ENCODE measurements around the gene ASCC2.
A peak's percentile ranks its signal among the peaks of the same experiment; 100 is the strongest.
"Not testable (repeated sequence)": the region's sequence is repeated elsewhere in the genome, so short reads cannot be mapped to it uniquely, and the experiment has no call there.

The ASCC2 gene, protein sequence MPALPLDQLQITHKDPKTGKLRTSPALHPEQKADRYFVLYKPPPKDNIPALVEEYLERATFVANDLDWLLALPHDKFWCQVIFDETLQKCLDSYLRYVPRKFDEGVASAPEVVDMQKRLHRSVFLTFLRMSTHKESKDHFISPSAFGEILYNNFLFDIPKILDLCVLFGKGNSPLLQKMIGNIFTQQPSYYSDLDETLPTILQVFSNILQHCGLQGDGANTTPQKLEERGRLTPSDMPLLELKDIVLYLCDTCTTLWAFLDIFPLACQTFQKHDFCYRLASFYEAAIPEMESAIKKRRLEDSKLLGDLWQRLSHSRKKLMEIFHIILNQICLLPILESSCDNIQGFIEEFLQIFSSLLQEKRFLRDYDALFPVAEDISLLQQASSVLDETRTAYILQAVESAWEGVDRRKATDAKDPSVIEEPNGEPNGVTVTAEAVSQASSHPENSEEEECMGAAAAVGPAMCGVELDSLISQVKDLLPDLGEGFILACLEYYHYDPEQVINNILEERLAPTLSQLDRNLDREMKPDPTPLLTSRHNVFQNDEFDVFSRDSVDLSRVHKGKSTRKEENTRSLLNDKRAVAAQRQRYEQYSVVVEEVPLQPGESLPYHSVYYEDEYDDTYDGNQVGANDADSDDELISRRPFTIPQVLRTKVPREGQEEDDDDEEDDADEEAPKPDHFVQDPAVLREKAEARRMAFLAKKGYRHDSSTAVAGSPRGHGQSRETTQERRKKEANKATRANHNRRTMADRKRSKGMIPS

DNA sequence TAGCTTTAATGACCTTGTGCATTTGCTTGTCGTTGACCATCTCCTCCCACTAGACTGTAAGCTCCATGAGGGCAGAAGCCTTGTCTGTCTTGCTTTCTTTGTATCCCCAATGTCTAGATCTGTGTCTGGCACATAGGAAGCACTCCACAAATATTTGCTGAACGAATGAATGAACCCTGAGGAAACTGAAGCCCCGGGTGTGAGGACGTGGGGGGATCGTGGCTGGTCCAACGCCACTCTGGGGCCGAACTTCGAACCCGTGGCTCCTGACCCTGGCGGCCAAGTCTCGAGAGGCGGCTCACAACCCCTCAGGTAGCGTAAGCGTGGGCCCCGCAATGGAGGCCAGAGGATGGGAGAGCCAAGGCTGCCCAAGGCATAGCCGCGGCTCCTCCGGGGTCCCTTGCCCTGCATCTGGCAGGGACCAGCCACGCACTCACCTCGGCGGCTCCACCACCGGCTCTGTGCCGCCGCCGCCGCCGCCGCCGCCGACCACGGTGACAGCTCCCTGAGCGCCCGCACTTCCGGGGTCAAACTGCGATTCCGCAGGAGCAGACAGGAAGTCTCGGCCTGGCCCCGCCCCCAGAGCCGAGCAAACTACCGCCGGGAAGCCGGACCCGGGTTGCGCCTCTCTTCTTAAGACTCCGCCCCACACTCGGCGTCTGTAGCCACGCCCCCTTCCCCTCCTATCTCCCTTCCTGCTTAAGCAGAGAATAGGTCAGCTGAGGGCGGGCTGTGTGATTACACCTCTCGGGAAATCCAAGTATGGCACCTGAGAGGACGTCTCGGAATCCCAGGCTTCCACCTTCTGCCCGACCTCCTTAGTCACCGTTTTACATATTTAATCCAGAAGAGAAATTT is at the start of gene ASCC2:
TSS of gene ASCC2 (minus strand) at position 534 of the 858 bp plus-strand sequence. CDS start 5,949 bp downstream, outside the sequence.
- peak; percentile 97 for DNase-seq (ENCODE audit: low spot score)

DNA sequence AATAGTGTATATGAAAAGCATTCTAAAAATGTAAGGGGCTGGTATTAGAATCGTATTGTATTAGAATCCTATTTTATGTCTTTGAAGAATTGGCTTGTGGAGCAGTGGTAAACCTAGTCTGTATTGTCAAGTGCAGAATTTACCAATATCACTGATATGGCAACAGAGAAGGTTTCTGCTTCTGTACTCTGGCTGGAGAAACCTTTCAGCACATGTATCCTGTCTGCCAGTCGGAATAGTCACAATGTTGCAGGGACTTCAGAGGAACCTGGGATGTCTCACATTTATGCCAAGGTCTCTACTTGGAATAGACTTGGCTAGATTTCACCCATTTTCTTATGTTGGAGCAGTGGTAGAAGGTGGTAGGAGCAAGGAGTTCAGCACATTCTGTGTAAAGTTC is 49.3 kb upstream of the ASCC2 start:
- DNase-seq (ENCODE audit: low spot score) = no peak

DNA sequence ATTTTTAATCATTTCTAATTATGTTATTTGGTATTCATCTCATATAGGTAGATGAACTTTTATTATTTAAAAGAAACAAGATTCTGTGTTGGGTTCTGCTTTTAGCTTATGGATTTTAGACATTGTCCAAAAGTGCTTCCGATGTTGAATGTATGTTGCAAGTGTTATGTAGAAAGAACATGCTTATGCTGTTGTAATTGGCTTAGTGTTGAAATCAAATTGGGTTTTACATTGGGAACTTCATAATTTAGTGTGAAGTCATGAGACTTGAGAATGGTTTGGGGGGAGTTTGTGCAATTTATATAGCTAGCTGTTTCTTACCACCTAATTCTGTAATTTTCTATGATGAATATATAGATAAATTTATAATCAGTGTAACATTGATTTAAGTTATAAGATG is 48.5 kb upstream of the ASCC2 start:
- no peak for DNase-seq (ENCODE audit: low spot score)

DNA sequence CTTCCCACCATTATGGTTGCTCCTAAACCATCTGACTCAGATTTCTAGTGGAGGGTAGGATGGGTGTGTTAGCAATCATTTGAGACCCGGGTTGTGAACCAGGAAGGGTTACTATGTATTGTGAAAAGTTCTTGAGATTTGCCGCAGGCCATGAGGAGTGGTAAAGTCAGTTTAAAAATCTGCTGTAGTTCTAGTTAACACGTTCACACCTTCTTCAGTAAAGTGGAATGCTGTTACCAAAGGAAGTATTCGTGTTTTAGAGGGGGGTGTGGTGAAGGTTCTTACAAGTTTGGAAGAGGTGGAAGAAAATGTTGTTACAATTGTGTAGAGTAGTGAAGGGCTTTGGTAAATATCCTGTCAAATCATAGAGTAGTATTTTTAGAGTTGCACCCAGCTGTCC is 47.5 kb upstream of the ASCC2 start:
- DNase-seq (ENCODE audit: low spot score) = no peak

DNA sequence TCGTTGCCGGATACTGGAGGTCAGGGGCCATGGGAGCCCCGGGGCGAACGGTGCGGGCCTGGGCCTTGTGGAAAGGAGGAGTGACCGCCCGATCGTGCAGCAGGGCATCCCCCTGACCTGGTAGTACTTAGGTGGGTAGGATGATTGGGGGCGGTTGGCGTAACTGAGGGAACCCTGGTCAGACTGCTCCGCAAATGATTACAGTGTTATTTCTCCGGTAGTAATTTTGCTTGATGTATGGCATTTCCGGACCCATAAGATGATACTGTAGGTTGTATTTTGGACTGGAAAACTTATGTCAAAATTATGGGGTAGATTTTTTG is 45.7 kb upstream of the ASCC2 start:
- DNase-seq (ENCODE audit: low spot score) = peak; percentile 22

DNA sequence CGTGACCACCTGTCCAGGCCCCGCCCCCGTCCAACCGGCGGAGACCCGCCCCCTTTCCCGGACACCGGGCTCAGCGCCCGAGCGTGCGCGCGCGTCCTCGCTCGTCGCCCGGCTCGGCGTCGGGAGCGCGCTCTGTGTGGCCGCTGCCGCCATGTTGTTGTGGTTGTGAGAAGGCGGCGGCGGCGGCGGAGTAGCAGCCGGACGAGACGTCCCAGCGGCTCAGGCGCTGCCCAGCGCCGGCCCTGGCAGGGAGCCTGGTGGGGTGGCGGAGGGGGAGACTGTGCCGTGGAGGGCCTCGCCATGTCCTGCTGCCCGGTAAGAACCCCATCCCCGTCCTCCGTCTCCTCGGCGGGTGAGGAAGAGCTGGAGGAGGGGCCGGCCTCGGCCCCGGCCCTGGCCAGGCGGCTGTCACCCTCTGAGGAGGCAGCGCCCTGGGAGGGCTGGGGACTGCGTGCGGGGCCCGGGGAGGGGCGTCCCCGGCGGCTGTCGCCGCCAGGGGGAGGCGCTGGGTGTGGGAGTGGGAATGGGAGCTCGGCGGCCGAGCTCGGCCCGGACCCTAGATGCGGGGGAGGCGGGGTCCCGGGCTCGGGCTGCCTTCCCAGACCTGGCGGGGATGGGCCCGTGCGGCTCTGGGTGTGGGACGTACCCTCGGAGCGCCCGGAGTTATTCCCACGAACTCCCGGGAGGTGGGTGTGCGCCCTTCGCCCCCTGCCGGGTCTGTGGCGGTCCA is 45.1 kb upstream of the ASCC2 start, which contains the start of gene MTMR3:
TSS of gene MTMR3 (plus strand) at position 130 of the 730 bp plus-strand sequence. CDS start 87,886 bp downstream, outside the sequence.
- DNase-seq (ENCODE audit: low spot score) = peak; percentile 92

DNA sequence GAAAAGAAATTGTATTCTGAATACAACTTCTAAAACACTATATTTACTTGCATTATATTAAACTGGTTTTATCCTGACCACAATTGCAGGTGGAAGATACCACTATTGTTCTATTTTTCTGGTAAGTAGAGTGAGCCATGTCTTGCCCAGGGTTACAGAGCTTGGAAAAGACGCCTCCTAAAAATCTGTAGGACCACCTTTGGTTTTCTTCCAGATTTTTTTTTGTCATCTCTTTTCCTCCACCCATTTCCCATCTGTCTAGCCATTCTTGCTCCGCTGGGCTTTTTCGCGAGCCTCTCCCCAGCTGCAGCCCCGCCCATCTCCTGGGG is 44.6 kb upstream of the ASCC2 start:
- DNase-seq (ENCODE audit: low spot score) = no peak

DNA sequence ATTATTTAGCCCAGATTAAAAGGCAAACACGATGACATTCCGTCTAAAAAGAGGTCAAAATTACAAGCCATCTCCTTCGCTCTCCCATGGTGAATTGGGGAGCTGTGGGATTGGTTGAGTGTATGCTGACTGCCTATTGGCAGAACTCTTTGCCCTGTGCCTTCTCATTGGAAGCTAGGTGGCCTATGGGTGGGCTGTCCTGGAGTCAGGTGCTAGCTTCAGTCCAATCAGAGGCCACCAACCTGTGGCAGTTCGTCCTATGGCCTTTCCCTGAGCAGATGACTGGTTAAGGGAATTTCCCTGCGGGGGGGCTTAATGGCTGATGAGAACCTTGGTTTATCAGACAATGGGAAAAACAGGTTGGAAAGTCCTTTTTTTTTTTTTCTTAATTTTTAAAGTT is 41.7 kb upstream of the ASCC2 start:
- DNase-seq (ENCODE audit: low spot score) = peak; percentile 71

DNA sequence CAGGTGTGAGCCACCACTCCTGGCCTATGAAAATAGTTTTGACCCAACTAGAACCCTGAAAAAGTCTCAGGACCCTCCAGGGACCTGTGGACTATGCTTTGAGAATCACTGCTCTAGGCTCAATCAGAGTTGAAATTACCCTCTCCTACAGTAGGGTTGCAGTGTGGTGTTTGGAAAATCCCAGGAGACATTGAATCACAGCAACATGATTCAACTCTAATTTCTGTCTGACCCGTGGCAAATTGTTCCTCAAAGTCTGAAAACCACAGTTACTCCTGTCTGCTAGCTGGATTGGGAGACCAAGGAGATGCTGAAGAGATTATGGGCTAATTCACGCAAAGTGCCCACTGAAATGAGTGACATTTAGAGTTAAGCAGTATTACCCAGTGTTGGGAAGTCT is 39.5 kb upstream of the ASCC2 start:
- DNase-seq (ENCODE audit: low spot score) = no peak

DNA sequence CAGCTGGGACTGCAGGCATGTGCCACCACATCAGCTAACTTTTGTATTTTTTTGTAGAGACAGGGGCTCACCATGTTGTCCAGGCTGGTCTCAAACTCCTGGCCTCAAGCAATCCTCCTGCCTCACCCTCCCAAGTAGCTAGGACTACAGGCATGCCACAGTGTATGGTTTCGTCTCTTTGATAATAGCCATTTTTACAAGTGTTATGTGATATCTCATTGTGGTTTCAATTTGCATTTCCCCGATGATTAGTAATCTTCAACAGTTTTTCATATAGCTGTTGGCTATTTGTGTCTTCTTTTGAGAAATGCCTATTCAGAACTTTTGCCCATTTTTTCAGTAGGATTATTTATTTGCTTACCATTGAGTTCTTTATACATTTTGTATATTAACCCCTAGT is 35.9 kb upstream of the ASCC2 start:
- no peak for DNase-seq (ENCODE audit: low spot score)

DNA sequence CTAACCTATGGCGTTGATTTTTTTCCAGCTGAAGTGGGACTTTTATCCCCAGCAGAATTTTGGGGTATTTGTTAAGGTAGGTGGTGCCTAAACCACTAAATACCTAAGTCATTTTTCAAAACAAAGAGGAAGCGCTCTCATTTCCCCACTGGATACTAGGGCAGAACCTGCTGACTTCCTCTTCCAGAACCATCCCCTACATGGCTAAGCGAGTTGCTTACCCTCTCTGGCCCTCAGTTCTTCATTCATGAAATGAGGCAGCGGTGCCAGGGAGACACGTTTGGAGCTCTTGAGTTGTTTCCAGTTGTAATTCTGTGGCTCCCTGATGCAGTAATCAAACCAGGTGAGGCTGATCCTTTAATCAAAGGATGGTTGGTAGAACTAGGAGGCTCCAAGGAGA is 34.9 kb upstream of the ASCC2 start:
- DNase-seq (ENCODE audit: low spot score) = no peak

DNA sequence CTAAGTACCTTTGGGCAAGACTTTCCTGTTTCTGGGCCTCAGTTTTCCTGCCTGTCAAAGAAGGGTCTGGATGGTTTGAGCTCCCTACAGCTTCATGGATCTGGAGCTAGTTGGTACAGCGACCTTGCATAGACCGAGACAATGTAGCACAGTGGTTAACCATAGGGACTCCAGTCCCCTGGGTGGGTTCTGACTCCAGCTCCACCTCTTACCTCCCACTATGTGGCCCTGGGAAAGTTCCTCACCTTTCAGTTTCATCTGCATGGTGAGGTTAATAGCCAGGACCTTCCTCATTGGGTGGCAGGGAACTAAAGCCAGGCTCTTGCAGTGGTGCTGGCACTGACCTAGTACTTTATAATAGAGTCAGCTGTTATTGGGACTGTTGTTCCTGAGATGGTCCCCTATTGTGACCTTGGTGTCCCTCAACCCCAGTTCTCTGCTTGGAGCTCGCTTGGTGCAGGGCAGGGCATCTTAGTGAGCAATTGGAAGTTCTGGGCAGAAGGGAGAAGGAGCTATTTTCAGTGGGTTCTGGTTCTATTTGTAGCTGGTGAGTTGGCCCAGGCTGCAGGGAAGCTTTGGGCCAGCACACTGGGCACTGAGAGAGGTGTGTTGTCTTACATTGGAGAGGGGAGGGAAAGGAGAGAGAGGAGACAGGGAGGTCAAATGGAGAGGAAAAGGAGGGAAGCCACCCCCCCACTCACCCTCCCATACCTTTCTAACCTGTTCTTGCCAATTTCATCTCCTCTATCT is 34.2 kb upstream of the ASCC2 start:
- no peak for DNase-seq (ENCODE audit: low spot score)

DNA sequence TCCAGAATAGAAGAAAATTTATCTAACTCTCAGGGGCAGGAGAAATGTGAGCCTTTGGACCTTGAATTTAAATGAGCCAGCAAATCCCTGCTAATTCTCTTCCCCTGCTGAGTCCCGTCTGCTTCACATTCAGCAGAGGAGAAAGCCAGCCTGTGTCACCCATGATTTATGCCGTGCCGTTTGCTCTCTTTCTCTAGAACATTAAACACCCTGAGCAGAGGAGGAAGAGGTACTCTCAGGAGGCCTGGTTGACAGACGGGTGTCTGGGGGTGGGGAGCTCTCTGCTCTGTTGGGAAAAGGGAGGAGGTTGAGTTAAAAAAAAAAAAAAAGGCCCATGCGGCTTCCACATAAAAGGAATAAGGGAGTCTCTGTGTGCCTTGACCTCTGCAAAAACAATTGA is 33.6 kb upstream of the ASCC2 start:
- no peak for DNase-seq (ENCODE audit: low spot score)

DNA sequence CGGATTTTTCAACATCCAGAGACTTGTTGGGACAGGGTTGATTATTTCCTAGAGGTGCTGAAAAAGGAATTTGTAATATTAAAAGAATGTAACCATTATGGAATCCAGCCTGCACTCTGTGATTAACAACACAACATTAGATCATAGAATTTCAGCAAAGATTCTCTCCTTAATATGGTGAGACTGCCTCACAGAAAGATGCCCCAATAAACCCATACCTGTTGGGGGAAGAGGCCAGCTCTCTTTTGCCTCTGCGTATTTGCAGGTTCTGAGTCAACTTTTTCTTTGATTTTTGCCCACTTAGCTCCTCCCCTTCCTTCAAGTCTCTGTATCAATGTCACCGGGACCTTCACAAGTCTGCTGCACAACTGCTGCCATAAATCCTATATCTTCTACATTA is 32.5 kb upstream of the ASCC2 start:
- no peak for DNase-seq (ENCODE audit: low spot score)

DNA sequence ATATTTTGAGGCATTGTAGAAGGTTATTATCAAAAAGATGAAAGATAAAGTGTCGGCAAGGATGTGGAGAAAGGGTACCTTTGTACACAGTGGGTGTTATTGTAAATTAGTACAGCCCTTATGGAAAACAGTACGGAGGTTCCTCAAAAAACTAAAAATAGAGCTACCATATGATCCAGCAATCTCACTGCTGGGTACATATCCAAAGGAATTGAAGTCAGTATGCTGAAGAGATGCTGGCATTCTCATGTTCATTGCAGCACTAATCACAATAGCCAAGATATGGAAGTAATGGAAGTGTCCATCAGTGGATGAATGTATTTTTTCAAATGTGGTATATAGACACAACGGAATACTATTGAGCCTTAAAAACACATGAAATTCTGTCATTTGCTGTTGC is 29.8 kb upstream of the ASCC2 start:
- no peak for DNase-seq (ENCODE audit: low spot score)

DNA sequence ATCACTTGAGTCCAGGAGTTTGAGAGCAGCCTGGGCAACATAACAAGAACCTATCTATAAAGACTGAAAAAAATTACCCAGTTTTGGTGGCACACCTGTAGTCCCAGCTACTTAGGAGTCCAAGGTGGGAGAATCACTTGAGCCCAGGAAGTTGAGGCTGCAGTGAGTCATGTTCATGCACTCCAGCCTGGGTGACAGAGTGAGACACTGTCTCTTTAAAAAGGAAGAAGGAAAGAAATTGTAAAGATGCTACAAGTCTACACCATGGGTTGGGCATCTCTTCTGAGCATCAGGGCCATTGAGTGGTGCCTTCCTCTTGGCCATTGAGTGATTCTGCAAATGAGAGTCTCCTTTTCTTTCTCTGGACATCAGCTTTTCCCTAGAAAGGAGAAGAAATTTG is 29.2 kb upstream of the ASCC2 start:
- DNase-seq (ENCODE audit: low spot score) = no peak

DNA sequence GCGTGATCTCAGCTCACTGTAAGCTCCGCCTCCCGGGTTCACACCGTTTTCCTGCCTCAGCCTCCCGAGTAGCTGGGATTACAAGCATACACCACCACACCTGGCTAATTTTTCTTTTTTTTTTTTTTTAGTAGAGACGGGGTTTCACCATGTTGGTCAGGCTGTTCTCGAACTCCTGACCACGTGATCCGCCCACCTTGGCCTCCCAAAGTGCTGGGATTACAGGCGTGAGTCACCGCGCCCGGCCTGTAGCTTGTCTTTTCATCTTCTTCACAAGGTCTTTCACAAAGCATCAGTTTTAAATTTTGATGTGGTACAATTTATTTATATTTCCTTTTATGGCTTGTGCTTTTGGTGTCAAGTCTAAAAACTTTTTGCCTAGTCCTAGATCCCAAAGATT is 27.5 kb upstream of the ASCC2 start:
- not testable (repeated sequence) for DNase-seq (ENCODE audit: low spot score)

DNA sequence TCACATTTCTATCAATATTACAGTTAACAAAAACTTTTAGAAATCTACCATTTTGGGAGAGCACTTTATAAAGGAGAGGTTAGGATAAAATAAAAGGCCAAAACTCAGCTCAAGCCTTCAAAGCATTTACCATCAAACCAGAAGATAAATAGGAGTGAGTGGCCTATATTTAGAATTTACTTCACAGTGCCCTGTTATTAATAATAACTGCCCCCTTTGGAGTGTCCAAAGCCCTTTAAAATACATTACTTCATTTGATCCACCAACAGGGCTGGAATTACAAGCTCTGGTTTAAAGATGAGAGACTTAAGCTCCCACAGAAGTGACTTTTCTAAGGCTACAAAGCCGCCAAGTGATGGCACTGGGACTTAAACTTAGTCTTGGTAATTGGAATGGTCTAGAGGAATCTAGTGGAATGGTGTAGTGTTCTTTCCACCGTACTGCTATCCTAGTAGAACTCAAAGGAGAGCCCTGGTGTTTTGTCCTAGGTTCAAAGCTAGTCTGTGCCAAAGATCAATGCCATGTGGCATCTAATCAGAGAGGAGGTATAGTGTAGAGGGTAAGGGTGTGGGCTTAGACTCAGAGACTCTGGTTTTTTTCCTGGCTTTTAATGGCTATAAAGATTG is 23.7 kb upstream of the ASCC2 start:
- DNase-seq (ENCODE audit: low spot score) = no peak

DNA sequence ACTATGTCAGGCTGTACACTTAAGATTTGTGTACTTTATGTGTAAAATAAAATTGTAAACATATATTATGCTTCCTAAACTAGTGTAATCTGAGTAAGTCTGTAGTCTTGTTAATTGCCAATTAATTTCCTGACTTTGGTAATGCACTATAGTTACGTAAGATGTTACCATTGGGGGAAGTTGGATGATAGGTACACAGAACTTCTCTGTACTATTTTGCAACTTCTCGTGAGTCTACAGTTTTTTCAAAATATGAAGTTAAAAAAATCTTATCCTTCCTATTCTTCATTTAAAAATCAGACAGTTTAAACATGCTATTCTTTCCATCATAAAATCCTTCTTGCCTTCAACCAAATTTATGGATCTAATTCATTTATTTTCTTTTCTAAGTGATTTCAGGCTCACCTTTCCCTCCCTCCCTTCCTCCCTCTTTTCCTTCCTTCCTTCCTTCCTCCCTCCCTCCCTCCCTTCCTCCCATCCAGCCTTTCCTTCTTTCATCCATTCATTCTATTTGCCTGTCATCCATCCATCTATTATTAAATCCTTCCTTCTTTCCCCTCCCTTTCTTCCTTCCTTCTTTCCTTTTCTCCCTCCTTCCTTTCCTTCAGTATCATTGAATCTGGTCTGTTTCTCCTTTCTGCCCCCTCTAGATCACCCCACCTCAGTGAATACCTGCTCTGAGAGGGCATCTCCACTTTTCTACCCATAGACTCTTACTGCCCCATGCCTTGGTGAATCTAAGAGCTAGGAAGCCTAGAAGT is 22.1 kb upstream of the ASCC2 start:
- DNase-seq (ENCODE audit: low spot score) = no peak

DNA sequence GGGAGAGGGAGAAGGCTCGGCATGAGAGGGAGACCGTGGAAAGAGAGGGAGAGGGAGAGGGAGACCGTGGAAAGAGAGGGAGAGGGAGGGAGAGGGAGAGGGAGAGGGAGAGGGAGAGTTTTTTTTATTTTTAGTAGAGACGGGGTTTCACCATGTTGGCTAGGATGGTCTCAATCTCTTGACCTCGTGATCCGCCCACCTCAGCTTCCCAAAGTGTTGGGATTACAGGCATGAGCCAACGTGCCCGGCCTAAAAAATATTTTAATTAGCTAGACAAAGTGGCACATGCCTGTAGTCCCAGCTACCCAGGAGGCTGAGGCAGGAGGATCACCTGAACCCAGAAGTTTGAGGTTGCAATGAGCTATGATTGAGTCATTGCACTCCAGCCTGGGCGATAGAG is 21.0 kb upstream of the ASCC2 start:
- DNase-seq (ENCODE audit: low spot score) = not testable (repeated sequence)
